Hepatocyte (in vitro differentiated cells): ENCODE measurements around the gene NEDD4. TPM values are rescaled to one million over a fixed set of nuclear protein-coding genes. Genes with fewer than 3 reads are reported as not detected.

Experiments used
- DNase-seq: peaks from one replicate; pipeline ENCODE4 v3.0.0-alpha.2; 2016; ENCODE audit warnings: low spot score
- H2AFZ ChIP-seq: fragments of 200-600 bp; sonication (generic); 2 replicates; pipeline ENCODE4 v1.6.0; 2016; ENCODE audit warnings: antibody characterized with exemption, mild to moderate bottlenecking
- H3K27ac ChIP-seq: fragments of 200-600 bp; sonication (generic); 2 replicates; pipeline ENCODE4 v1.5.1; 2016; ENCODE audit warnings: mild to moderate bottlenecking
- H3K27me3 ChIP-seq: fragments of 200-600 bp; sonication (generic); 2 replicates; pipeline ENCODE4 v1.6.1; 2016
- H3K36me3 ChIP-seq: fragments of 200-600 bp; sonication (generic); replicated peaks from 2 replicates; pipeline ENCODE4 v1.5.1; 2016; ENCODE audit warnings: low read depth; ENCODE audit not compliant: insufficient read depth
- H3K4me1 ChIP-seq: fragments of 200-600 bp; sonication (generic); 2 replicates; pipeline ENCODE4 v1.5.1; 2016; ENCODE audit warnings: mild to moderate bottlenecking, moderate library complexity; ENCODE audit not compliant: insufficient read depth
- H3K4me2 ChIP-seq: fragments of 200-600 bp; sonication (generic); 2 replicates; pipeline ENCODE4 v1.6.0; 2016
- H3K4me3 ChIP-seq: fragments of 200-600 bp; sonication (generic); 2 replicates; pipeline ENCODE4 v1.5.1; 2016; ENCODE audit warnings: mild to moderate bottlenecking
- H3K79me2 ChIP-seq: fragments of 200-600 bp; sonication (generic); 2 replicates; pipeline ENCODE4 v1.6.0; 2017; ENCODE audit warnings: mild to moderate bottlenecking
- H3K9me2 ChIP-seq: fragments of 200-600 bp; sonication (generic); replicated peaks from 2 replicates; pipeline ENCODE4 v1.6.0; 2017; ENCODE audit warnings: mild to moderate bottlenecking; ENCODE audit not compliant: insufficient read depth
- H3K9me3 ChIP-seq: fragments of 200-600 bp; sonication (generic); 2 replicates; pipeline ENCODE4 v1.5.1; 2016; ENCODE audit warnings: low read depth, mild to moderate bottlenecking
- H4K20me1 ChIP-seq: fragments of 200-600 bp; sonication (generic); 2 replicates; pipeline ENCODE4 v1.6.0; 2016; ENCODE audit warnings: mild to moderate bottlenecking; ENCODE audit not compliant: insufficient read depth, poor library complexity, severe bottlenecking
- CTCF ChIP-seq: fragments of 200-600 bp; sonication (generic); IDR thresholded peaks from 2 replicates; pipeline ENCODE4 v1.5.1; 2016; ENCODE audit warnings: antibody characterized with exemption, mild to moderate bottlenecking; ENCODE audit not compliant: poor library complexity
- EZH2 ChIP-seq: fragments of 200-600 bp; sonication (generic); IDR thresholded peaks from 2 replicates; pipeline ENCODE4 v1.6.1; 2016; ENCODE audit warnings: antibody characterized with exemption, mild to moderate bottlenecking, borderline replicate concordance
- EZH2phosphoT487 ChIP-seq: fragments of 200-600 bp; sonication (generic); IDR thresholded peaks from one replicate; pipeline ENCODE4 v1.6.1; 2018; ENCODE audit warnings: antibody characterized with exemption, mild to moderate bottlenecking, low read depth, moderate library complexity; ENCODE audit not compliant: unreplicated experiment, severe bottlenecking
- WGBS: methylation state at CpG from one replicate; pipeline ENCODE4 v1.1.6; 2016; ENCODE audit warnings: low lambda C conversion rate; ENCODE audit errors: missing lambda C conversion rate; 5-methylcytosine and 5-hydroxymethylcytosine counted together
- polyA plus RNA-seq: library from polyadenylated mRNA; unstranded; fragments of >200 nt; fragmentation: Nextera tagmentation; extraction: Ambion mirVana; gene quantifications from 2 replicates; pipeline ENCODE4 v1.2.1, GENCODE V29; 2016
- total RNA-seq: library from RNA; depleted of rRNA; stranded (reverse); fragments of >200 nt; gene quantifications from 2 replicates; pipeline ENCODE4 v1.2.3, GENCODE V29; 2014

The NEDD4 gene
- total and polyA plus RNA-seq, 2 experiments from 2014 or later, result 26.5 to 77.0 TPM

- Histone ChIP-seq H3K27ac (no peak overlapping the region), H3K79me2 (peaks cover 63% of the 10 kb centered on the region)
- WGBS, result 86% methylated on average over 2 of the region's 2 CpGs
These were observed 4.0 kb downstream of the NEDD4 start for GRCh38 chr15:55989383-55989782.

GRCh38 chr15:55981582-55982249 lies 11.7 kb downstream of the NEDD4 start:
- no peak overlapping the region for H3K4me2 ChIP-seq
- whole genome bisulfite sequencing, result 92% methylated on average over 2 of the region's 2 CpGs
- peaks cover 18% of the 10 kb centered on the region for H4K20me1 ChIP-seq
- H3K36me3 ChIP-seq, result no peaks in the 10 kb centered on the region
- H3K4me3 ChIP-seq, result no peak overlapping the region
- no peaks in the 10 kb centered on the region for H3K4me1 ChIP-seq
- H3K27ac ChIP-seq, result no peak overlapping the region
- no peaks in the 10 kb centered on the region for H3K9me3 ChIP-seq
- H2AFZ ChIP-seq, result no peak overlapping the region
- TF ChIP-seq CTCF (no peak), EZH2 (no peak), EZH2phosphoT487 (no peak)
- no peaks in the 10 kb centered on the region for H3K27me3 ChIP-seq
- H3K79me2 ChIP-seq, result peaks cover 91% of the 10 kb centered on the region
- no peaks in the 10 kb centered on the region for H3K9me2 ChIP-seq
- DNase-seq, result no peak

More at GRCh38 chr15:55989383-55989782, 4.0 kb downstream of the NEDD4 start:
- no peaks in the 10 kb centered on the region for H3K9me2 ChIP-seq
- TF ChIP-seq EZH2 (no peak), EZH2phosphoT487 (no peak), CTCF (no peak)
- no peaks in the 10 kb centered on the region for H3K9me3 ChIP-seq
- no peak overlapping the region for H2AFZ ChIP-seq
- H3K4me3 ChIP-seq, result no peak overlapping the region
- H3K36me3 ChIP-seq, result no peaks in the 10 kb centered on the region
- peaks cover 13% of the 10 kb centered on the region for H3K4me1 ChIP-seq
- H3K27me3 ChIP-seq, result no peaks in the 10 kb centered on the region
- no peak overlapping the region for H3K4me2 ChIP-seq
- no peak for DNase-seq
- H4K20me1 ChIP-seq, result peaks cover 6% of the 10 kb centered on the region

- no peak for TF ChIP-seq CTCF
- TF ChIP-seq EZH2phosphoT487, result no peak
- no peak for TF ChIP-seq EZH2
- H3K9me3 ChIP-seq, result no peaks in the 10 kb centered on the region
- WGBS, result 97% methylated on average over 4 of the region's 4 CpGs
- H3K79me2 ChIP-seq, result peaks cover 92% of the 10 kb centered on the region
- no peak overlapping the region for H3K4me3 ChIP-seq
- H3K36me3 ChIP-seq, result no peaks in the 10 kb centered on the region
- no peaks in the 10 kb centered on the region for H3K27me3 ChIP-seq
- no peaks in the 10 kb centered on the region for H3K4me1 ChIP-seq
- no peak for DNase-seq
- no peak overlapping the region for H2AFZ ChIP-seq
- H3K4me2 ChIP-seq, result no peak overlapping the region
- peaks cover 20% of the 10 kb centered on the region for H4K20me1 ChIP-seq
- no peaks in the 10 kb centered on the region for H3K9me2 ChIP-seq
- H3K27ac ChIP-seq, result no peak overlapping the region
These were observed 12.9 kb downstream of the NEDD4 start for GRCh38 chr15:55980511-55980910.
